Activated T-cell treated with anti-CD3 and anti-CD28 coated beads, Interleukin-2, amount 50 U/mL, for 72 hours (primary cell): Measurements from ENCODE around the gene SRGAP3. TPM values are rescaled to one million over a fixed set of nuclear protein-coding genes. Genes with fewer than 3 reads are reported as not detected.

Experiments
- ATAC-seq, 2 donors: fragments of 150-1000 bp; cut with Tn5 transposase; replicated peaks in 1 of 2; 2 replicates each; pipeline ENCODE4 v1.10.0; 2021; ENCODE audit warnings: moderate library complexity in 2 of 2, mild to moderate bottlenecking in 1 of 2
- DNase-seq, 2 donors: peaks; one replicate each; pipeline ENCODE4 v3.0.0; 2021 to 2022; ENCODE audit warnings: mixed read lengths in 1 of 2
- H3K27ac Mint-ChIP-seq: one replicate; pipeline ENCODE4 v1.8.0; 2022; ENCODE audit warnings: mild to moderate bottlenecking, moderate library complexity, mixed read lengths
- H3K27me3 Mint-ChIP-seq: one replicate; pipeline ENCODE4 v1.8.0; 2022; ENCODE audit warnings: low read depth, mixed read lengths
- H3K36me3 Mint-ChIP-seq, 2 donors: one replicate each; pipeline ENCODE4 v1.8.0; 2022; ENCODE audit warnings: mixed read lengths in 2 of 2, mild to moderate bottlenecking in 1 of 2; ENCODE audit not compliant: insufficient read depth in 2 of 2
- H3K4me1 Mint-ChIP-seq: one replicate; pipeline ENCODE4 v1.8.0; 2022; ENCODE audit warnings: low read depth, mixed read lengths
- H3K4me3 Mint-ChIP-seq, 2 donors: one replicate each; pipeline ENCODE4 v1.8.0; 2022; ENCODE audit warnings: mild to moderate bottlenecking in 2 of 2, mixed read lengths in 2 of 2, moderate library complexity in 2 of 2
- H3K9me3 Mint-ChIP-seq, 2 donors: one replicate each; pipeline ENCODE4 v1.8.0; 2022; ENCODE audit warnings: mixed read lengths in 2 of 2
- total RNA-seq, 2 donors: library from RNA; stranded (reverse); gene quantifications; one replicate each; pipeline ENCODE4 v1.2.3, GENCODE V29; 2022

The SRGAP3 gene
- total RNA-seq, 2 donors from 2014 or later = 2.8 to 3.0 TPM

DNA sequence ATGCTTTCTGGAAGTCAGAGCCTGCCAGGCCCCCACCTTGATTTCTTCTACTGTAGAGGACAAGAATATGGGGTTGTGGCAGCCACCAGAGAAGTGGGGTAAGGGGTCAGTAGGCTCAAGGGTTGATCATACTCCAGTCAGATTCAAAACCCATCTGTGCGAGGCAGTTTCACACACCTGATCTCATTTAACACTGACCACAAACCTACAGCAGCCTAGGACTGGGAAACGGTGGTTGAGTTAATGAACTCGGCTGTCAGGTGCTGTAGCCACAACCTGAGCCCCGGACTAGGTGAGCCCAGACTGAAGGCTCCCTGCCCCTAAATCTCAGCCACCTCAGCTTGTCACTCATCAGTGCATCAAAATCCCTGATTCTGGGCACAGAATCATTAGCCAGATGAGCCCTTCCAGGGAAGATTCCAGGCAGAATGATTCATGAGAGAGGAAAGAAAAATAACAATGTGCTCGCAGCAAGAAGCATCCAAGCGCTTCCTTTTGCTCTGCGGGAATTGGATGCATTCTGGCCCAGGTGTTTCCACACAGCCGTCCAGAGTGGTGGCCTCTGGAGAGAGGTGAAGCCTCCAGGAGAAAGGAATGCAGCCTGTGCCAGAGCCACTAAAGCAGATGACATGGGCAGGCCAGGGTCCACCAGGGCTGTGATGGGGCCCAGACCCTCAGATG, 102.1 kb downstream of the SRGAP3 start:
- H3K27ac Mint-ChIP-seq = no peak overlapping the region
- peaks cover 12% of the 10 kb centered on the region in 2 donors for H3K36me3 Mint-ChIP-seq
- DNase-seq = no peak
- H3K4me3 Mint-ChIP-seq = no peak overlapping the region
- no peaks in the 10 kb centered on the region for H3K27me3 Mint-ChIP-seq
- H3K9me3 Mint-ChIP-seq = peaks cover 15 to 16% of the 10 kb centered on the region in 2 donors
- no peaks in the 10 kb centered on the region for H3K4me1 Mint-ChIP-seq
- ATAC-seq = no peak

DNA sequence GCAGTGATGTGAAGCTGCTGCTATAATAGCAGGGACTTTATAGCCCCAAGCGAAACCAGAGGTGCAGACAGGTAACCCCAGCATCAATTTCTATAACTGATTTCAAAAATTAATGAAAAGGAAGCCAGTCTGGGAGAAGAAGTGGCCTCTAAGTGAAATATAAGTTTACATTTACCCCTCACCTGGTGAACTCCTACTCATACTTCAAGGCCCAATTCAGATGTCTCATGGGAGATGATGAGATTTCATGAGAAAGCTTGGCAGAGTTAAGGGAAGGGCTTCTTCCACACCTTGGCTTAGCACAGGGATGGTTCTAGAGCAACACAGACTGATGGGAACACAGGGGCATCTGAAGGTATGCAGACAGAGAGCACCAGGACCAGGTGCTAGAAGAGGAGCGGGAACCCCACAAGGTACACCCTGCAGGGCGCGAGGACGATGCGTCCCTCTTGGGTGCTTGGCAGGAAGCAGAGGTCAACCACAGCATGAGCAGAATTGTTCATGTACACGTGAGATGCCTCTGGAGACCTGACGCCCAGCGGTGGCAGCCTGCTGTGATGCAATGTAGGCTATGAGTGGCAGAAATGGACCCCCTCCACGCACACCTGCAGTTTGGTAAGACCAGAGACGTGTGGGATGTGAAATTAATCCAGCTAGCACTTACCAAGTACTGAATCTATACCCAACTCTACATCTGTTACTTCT, 102.9 kb downstream of the SRGAP3 start:
- H3K36me3 Mint-ChIP-seq = peaks cover 10 to 11% of the 10 kb centered on the region in 2 donors
- peaks cover 8 to 15% of the 10 kb centered on the region in 2 donors for H3K9me3 Mint-ChIP-seq
- no peak overlapping the region for H3K27ac Mint-ChIP-seq
- no peaks in the 10 kb centered on the region for H3K4me1 Mint-ChIP-seq
- no peak overlapping the region for H3K4me3 Mint-ChIP-seq
- ATAC-seq (no peak), DNase-seq (no peak)
- no peaks in the 10 kb centered on the region for H3K27me3 Mint-ChIP-seq

DNA sequence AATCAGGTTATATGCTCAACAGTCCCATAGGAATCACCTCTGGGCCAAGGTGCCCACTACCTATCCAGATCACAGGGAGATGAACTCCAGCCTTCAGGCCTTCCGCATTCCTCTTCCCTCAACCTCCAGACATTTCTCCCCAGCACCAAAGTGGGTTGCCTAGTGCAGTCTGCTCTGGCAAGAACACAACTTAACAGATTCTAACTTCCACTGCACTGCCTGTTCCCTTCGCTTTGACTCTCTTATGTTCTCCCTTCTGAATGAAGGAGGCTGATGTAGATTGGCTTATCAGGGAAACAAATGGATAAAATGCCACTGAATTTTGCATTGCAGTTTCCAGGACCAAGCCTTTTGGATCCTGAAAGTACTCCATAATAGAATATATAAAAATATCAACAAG, 106.3 kb downstream of the SRGAP3 start:
- H3K27ac Mint-ChIP-seq = no peak overlapping the region
- DNase-seq (no peak), ATAC-seq (no peak)
- peaks cover 13% of the 10 kb centered on the region for H3K27me3 Mint-ChIP-seq
- peaks cover 0 to 5% of the 10 kb centered on the region in 2 donors for H3K9me3 Mint-ChIP-seq
- H3K4me3 Mint-ChIP-seq = no peak overlapping the region
- H3K4me1 Mint-ChIP-seq = no peaks in the 10 kb centered on the region
- peaks cover 2 to 3% of the 10 kb centered on the region in 2 donors for H3K36me3 Mint-ChIP-seq

DNA sequence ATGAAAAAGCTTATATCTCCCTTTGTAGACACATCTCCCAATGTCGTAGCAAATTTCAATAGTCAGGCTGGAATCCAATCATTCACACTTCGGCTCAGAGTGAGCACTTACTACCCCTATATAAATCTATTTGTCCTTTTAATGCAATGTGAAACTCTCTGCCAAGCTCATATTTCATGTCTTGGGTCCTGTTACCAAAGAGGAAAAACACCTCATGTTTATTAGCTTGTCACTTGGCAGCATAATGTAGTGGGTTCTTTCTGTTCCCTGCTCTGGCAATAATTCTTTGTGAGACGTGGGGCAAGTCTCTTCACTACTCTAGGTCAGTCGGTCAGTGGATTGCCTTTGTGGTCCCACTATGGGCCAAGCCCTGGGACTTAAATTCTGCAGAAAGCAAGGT, 107.1 kb downstream of the SRGAP3 start:
- H3K27ac Mint-ChIP-seq = no peak overlapping the region

DNA sequence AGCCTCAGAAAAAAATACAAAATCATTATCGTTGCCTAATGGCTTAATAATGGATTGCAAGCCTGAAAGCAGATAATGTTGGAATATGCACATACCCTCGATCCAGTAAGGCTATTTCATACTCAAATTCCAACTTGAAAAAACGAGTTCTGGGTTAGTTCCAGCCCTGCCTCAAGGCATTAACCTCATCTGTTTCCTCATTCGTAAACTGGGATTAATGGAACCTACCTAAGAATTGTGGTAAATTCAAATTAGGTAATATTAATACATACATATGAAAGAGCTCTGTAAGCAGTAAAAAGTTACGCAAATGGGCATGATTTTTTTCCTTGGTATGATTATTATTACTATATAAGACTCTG, 107.5 kb downstream of the SRGAP3 start:
- Mint-ChIP-seq H3K27me3 (peaks cover 25% of the 10 kb centered on the region), H3K9me3 (peaks cover 0 to 5% of the 10 kb centered on the region in 2 donors), H3K4me3 (no peak overlapping the region), H3K36me3 (peaks cover 2 to 3% of the 10 kb centered on the region in 2 donors), H3K27ac (no peak overlapping the region), H3K4me1 (no peaks in the 10 kb centered on the region)
- no peak for ATAC-seq
- DNase-seq = no peak

More for the DNA sequence above, 107.1 kb downstream of the SRGAP3 start:
- peaks cover 20% of the 10 kb centered on the region for H3K27me3 Mint-ChIP-seq
- no peaks in the 10 kb centered on the region for H3K4me1 Mint-ChIP-seq
- H3K36me3 Mint-ChIP-seq = peaks cover 2 to 3% of the 10 kb centered on the region in 2 donors
- DNase-seq (no peak), ATAC-seq (no peak)
- no peak overlapping the region for H3K4me3 Mint-ChIP-seq
- peaks cover 0 to 5% of the 10 kb centered on the region in 2 donors for H3K9me3 Mint-ChIP-seq

DNA sequence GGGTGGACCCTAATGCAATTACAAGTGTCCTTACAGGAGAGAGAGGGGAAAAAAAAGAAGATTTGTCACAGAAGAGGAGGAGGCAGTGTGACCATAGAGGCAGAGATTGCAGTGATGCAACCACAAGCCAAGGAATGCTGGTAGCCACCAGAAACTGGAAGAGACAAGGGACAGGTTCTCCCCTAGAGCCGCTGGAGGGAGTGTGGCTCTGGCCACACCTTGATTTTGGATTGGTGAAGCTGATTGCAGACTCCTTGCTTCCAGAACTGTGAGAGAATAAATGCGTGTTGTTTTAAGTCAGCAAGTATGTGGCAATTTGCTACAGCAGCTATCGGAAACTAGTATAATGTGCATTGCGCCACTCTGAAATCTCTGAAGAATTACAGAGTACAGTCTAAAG, 110.1 kb downstream of the SRGAP3 start:
- DNase-seq (no peak), ATAC-seq (no peak)
- Mint-ChIP-seq H3K36me3 (peaks cover 0 to 3% of the 10 kb centered on the region in 2 donors), H3K27ac (no peak overlapping the region), H3K4me3 (no peak overlapping the region), H3K4me1 (no peaks in the 10 kb centered on the region), H3K27me3 (peaks cover 33% of the 10 kb centered on the region), H3K9me3 (no peaks in the 10 kb centered on the region)

DNA sequence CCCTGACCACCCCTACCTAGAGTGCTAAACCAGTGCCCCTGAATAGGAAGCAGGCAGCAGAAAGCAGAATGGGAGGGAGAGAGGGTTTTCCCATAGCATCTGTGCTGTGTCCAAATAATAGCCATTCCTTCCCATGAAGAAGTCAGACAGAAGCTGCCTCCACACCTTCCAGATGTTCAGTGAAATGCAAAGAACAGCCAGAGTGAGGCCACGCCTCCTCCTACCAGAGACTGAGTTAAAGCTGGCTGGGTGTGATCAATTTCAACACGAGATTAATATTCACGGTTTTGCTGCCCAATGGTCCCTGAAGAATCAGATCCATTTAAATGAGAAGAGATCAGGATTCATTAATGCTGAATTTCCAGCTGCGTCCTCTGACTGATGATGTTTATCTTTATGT, 111.8 kb downstream of the SRGAP3 start:
- H3K36me3 Mint-ChIP-seq = peaks cover 0 to 3% of the 10 kb centered on the region in 2 donors
- peaks cover 33% of the 10 kb centered on the region for H3K27me3 Mint-ChIP-seq
- no peaks in the 10 kb centered on the region for H3K9me3 Mint-ChIP-seq
- no peak overlapping the region for H3K4me3 Mint-ChIP-seq
- H3K27ac Mint-ChIP-seq = no peak overlapping the region
- no peak for ATAC-seq
- H3K4me1 Mint-ChIP-seq = no peaks in the 10 kb centered on the region
- DNase-seq = no peak

DNA sequence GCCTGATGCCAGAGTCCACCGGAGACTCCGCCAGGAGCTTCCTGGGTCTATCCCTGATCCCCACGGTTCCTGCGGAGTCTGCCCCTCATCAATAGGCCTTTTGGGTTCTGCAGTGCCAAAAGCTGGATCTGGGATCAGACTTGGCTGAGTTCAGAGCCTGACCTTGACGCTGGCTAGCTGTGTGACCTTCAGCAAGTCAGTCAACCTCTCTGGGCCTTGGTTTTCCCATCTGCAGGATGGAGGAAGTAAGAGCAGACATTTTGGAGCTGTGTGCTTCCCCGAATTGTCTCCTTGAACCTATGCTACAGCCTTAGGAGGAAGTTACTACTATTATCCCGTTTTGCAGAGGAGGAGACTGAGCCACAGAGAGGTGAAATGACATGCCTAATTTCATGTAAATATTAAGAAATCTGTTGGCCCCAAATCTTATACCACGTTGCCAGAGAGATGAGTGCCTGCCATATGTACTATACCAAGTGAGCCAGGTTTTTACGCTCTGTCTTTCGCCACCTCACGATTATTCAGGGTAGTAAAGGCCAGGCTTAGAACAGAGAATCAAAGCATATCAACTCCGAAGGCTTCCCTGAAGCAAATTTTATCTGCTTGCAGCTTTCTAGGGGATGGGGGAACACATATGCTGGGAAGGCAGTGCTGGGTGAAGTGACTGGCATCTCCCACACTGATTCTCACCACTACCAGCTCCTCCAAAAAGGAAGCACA, 112.5 kb downstream of the SRGAP3 start:
- peaks cover 0 to 3% of the 10 kb centered on the region in 2 donors for H3K36me3 Mint-ChIP-seq
- no peaks in the 10 kb centered on the region for H3K9me3 Mint-ChIP-seq
- DNase-seq (no peak), ATAC-seq (no peak)
- H3K4me1 Mint-ChIP-seq = no peaks in the 10 kb centered on the region
- H3K4me3 Mint-ChIP-seq = peak overlapping the region in 1 of 2 donors; percentile 56
- no peak overlapping the region for H3K27ac Mint-ChIP-seq
- peaks cover 33% of the 10 kb centered on the region for H3K27me3 Mint-ChIP-seq

DNA sequence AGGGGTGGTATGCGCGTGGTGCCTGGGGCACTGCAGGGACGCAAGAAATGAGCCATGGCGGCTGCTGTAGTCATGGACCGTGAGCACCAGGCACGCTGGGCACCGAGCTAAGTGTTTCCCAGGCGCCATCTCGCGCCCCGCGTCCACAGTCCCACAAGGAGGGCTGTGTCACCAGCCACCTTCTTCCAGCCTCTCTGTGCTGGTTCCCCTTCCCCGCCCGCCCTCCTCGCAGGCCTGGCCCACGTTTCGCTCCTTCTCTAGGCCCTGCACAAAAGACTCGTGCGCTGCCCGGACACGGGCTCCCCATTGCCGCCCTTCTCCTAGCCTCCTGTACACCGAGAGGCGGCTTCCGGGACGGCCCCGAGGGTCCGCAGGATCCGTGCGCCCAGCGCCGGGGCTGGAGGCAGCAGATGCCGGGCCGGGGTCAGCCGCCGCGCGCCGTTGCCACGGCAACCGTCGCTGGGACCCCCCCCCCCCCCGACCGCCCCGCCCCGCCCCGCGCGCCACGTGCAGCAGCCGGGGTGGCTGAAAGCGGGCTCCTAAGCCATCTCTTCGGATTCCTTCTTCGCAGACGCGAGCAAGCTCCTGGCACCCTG, 113.4 kb downstream of the SRGAP3 start:
- Mint-ChIP-seq H3K27me3 (peaks cover 33% of the 10 kb centered on the region), H3K9me3 (no peaks in the 10 kb centered on the region), H3K4me1 (no peaks in the 10 kb centered on the region), H3K36me3 (peaks cover 0 to 3% of the 10 kb centered on the region in 2 donors), H3K27ac (no peak overlapping the region), H3K4me3 (peak overlapping the region; percentile 53 to 56)
- no peak for DNase-seq
- ATAC-seq = peak in 1 of 2 donors; percentile 50

DNA sequence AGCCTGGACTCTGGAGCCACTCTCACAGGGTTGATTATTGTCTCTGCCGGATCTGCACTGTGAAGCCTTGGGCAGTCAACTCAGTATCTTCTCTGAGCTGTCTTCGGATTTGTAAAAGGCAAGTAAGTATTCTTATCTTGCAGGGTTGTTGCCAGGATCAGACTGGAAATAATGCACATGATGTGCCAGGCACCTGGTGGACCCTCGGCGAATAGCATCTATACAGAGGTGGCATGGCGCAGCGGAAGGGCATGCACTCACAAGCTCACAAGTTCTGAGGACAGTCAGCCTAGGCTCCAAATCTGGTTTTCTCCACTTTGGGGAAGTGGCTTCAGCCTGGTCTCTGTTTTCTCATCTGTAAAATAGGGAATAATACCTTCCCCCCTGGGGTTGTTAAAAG, 113.9 kb downstream of the SRGAP3 start:
- Mint-ChIP-seq H3K27me3 (peaks cover 33% of the 10 kb centered on the region), H3K4me1 (no peaks in the 10 kb centered on the region), H3K9me3 (no peaks in the 10 kb centered on the region), H3K4me3 (peak overlapping the region in 1 of 2 donors; percentile 52), H3K36me3 (peaks cover 0 to 3% of the 10 kb centered on the region in 2 donors), H3K27ac (no peak overlapping the region)
- DNase-seq (no peak), ATAC-seq (no peak)

DNA sequence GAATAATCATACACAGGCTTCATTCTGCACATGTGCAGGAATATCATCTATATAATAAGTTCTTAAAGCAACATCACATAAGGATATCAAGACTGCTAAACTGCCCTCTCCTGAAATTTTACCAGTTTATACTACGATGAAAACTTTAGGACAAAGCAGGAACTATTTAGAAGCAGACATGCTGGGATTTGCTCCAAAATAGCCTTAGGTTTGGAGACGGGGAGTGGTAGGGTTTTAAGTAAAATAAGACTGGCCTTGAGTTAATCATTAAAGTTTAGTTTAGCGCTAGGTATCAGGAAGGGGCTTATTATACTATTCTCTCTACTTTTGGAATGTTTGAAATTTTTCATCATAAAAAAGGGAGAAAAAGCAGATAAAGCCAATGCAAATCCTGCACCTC, 115.8 kb downstream of the SRGAP3 start:
- Mint-ChIP-seq H3K4me1 (no peaks in the 10 kb centered on the region), H3K27me3 (peaks cover 20% of the 10 kb centered on the region), H3K27ac (no peak overlapping the region), H3K9me3 (no peaks in the 10 kb centered on the region), H3K4me3 (no peak overlapping the region), H3K36me3 (no peaks in the 10 kb centered on the region)
- ATAC-seq (no peak), DNase-seq (no peak)

DNA sequence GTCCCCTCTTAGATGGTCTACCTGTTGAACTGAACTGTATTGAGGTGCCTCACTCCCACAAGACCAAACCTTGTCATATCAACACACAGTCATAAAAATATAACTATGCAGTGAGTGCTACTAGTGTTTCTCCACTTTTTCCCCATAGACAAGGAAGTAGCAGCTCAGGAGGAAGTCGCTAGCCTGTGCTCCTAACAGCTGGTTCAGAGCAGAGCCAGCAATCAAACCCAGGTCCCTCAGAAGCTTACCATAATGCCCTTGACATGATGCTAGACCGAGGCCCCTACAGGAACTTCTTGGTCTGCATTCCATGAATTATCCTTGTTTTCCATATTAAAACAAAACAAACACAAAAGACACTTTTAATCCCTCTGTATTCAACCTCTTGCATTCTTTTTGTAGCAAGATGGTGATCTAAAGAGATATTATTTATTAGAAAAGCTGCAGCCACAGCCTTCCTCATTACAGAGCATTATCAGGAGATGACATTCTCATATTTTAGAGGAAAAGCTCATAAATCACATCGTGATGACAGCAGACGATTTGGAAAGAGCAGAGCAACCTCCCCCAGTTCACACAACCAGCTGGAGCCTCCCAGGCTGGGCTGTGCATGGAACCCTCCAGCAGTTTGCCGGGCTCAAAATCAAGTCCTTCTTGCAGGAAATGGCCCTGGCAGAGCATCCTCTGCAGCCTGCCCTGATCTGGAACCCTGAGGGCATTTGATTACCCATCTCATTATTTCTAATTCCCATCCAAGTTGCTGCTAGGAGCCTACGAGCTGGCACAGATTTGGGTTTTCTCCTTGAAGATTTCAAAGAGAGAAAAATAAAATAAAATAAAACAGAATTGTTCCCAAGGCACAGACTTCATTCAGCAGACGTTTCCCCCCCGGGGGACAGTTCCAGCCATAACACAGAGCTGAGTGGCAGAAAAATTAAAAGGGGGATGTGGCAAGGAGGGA, 118.8 kb downstream of the SRGAP3 start:
- no peaks in the 10 kb centered on the region for H3K4me1 Mint-ChIP-seq
- DNase-seq (no peak), ATAC-seq (no peak)
- no peak overlapping the region for H3K4me3 Mint-ChIP-seq
- H3K27ac Mint-ChIP-seq = no peak overlapping the region
- H3K36me3 Mint-ChIP-seq = no peaks in the 10 kb centered on the region
- no peaks in the 10 kb centered on the region for H3K9me3 Mint-ChIP-seq
- H3K27me3 Mint-ChIP-seq = peaks cover 5% of the 10 kb centered on the region
